OCI-LY1 (cell line): ENCODE data around the gene TSPAN6.

ENCODE experiments used
- EZH2 ChIP-seq: fragments of 200-600 bp; sonication (generic), shearing (Covaris generic); IDR thresholded peaks from 2 replicates; pipeline ENCODE4 v1.8.0; 2017; ENCODE audit warnings: borderline replicate concordance, mixed run types, mild to moderate bottlenecking, antibody characterized with exemption, low read length, moderate library complexity, mixed read lengths
- TF ChIP-seq, protein P1 (sequence below): fragments of 200-600 bp; sonication (generic), shearing (Covaris generic); IDR thresholded peaks from 2 replicates; pipeline ENCODE4 v1.5.1; 2017; ENCODE audit warnings: mild to moderate bottlenecking, antibody characterized with exemption, low read length, moderate library complexity, mixed read lengths

DNA sequence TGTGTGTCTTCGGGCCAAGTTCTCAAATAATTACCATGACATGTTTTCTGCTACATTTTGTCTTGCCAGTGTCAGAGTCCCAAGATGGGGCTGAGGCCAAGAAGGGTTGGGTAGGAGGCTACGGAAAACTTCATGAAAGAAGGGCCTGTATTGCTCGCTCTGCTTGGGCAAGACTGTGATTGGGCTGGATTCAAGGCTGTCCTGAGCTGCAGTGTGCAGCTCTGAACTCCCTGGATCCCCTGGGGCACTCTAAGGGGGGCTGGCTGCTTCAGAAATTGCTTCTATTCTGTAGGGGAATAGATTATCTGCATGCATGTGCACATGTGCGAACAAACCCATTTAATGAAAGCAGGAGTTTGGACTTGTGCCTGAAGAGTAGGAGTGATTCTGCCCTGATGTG is 13.6 kb downstream of the TSPAN6 start:
- TF ChIP-seq, protein P1, sequence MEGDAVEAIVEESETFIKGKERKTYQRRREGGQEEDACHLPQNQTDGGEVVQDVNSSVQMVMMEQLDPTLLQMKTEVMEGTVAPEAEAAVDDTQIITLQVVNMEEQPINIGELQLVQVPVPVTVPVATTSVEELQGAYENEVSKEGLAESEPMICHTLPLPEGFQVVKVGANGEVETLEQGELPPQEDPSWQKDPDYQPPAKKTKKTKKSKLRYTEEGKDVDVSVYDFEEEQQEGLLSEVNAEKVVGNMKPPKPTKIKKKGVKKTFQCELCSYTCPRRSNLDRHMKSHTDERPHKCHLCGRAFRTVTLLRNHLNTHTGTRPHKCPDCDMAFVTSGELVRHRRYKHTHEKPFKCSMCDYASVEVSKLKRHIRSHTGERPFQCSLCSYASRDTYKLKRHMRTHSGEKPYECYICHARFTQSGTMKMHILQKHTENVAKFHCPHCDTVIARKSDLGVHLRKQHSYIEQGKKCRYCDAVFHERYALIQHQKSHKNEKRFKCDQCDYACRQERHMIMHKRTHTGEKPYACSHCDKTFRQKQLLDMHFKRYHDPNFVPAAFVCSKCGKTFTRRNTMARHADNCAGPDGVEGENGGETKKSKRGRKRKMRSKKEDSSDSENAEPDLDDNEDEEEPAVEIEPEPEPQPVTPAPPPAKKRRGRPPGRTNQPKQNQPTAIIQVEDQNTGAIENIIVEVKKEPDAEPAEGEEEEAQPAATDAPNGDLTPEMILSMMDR: no peak
- TF ChIP-seq EZH2: no peak
